HG02852 (cell line): Measurements from ENCODE around the gene CARD11.
"Not testable (repeated sequence)": the region's sequence is repeated elsewhere in the genome, so short reads cannot be mapped to it uniquely, and the experiment has no call there.

ENCODE experiments used
- ATAC-seq: cut with Tn5 transposase; IDR thresholded peaks from one replicate; pipeline ENCODE4 v1.9.1; 2021; ENCODE audit warnings: mild to moderate bottlenecking, moderate library complexity; ENCODE audit not compliant: unreplicated experiment

CARD11 gene

GRCh38 chr7:3021825-3022224, 21.8 kb downstream of the CARD11 start:
- no peak for ATAC-seq

GRCh38 chr7:3021224-3021623, 22.4 kb downstream of the CARD11 start:
- ATAC-seq: not testable (repeated sequence)

- no peak for ATAC-seq
These were observed 23.3 kb downstream of the CARD11 start for GRCh38 chr7:3020416-3020815.

GRCh38 chr7:3019801-3020200, 23.9 kb downstream of the CARD11 start:
- ATAC-seq: no peak

GRCh38 chr7:3013975-3014792, 29.5 kb downstream of the CARD11 start:
- ATAC-seq: no peak

GRCh38 chr7:3011211-3011852, 32.3 kb downstream of the CARD11 start:
- no peak for ATAC-seq

GRCh38 chr7:3010161-3010560, 33.5 kb downstream of the CARD11 start:
- no peak for ATAC-seq

- ATAC-seq: no peak
These were observed 34.6 kb downstream of the CARD11 start for GRCh38 chr7:3009086-3009485.

GRCh38 chr7:3008386-3008785, 35.3 kb downstream of the CARD11 start:
- no peak for ATAC-seq

- ATAC-seq: no peak
These were observed 36.0 kb downstream of the CARD11 start for GRCh38 chr7:3007696-3008095.

GRCh38 chr7:3005257-3005656, 38.4 kb downstream of the CARD11 start:
- ATAC-seq: no peak

- ATAC-seq: no peak
These were observed 39.7 kb downstream of the CARD11 start for GRCh38 chr7:3003936-3004335.

- no peak for ATAC-seq
These were observed 41.0 kb downstream of the CARD11 start for GRCh38 chr7:3002631-3003030.

- ATAC-seq: no peak
These were observed 43.1 kb downstream of the CARD11 start for GRCh38 chr7:3000566-3000965.

GRCh38 chr7:2999078-2999500, 44.6 kb downstream of the CARD11 start:
- ATAC-seq: no peak

GRCh38 chr7:2997014-2997413, 46.7 kb downstream of the CARD11 start:
- no peak for ATAC-seq

GRCh38 chr7:2996141-2996540, 47.5 kb downstream of the CARD11 start:
- no peak for ATAC-seq

GRCh38 chr7:2993868-2994267, 49.8 kb downstream of the CARD11 start:
- ATAC-seq: no peak

GRCh38 chr7:2993396-2993795, 50.3 kb downstream of the CARD11 start:
- no peak for ATAC-seq

GRCh38 chr7:2990949-2991470, 52.7 kb downstream of the CARD11 start:
- ATAC-seq: no peak

GRCh38 chr7:2986561-2986960, 57.1 kb downstream of the CARD11 start:
- no peak for ATAC-seq

GRCh38 chr7:2985866-2986265, 57.8 kb downstream of the CARD11 start:
- ATAC-seq: no peak
